ENCODE results near the gene DLG5.

Gene DLG5

DNA sequence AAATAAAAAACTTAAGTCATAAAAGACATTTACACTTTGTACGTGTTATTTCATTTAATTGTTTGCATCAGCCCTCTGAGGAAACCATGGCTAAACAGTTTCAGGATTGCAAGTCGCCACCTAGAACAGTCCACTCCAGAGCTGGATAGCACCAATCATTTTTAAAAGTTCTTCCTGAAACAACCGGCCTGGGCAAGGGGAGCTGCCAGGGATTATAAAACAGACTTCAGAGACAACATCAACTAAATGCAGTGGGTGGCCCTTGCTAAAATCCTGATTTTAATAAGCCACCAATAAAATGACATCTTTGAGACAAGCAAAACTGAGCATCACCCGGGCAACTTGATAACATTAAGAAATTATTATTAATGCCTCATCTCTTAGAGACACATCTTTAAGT is 13.5 kb downstream of the DLG5 start:
- TF ChIP-seq CTCF (IDR thresholded peaks at IDR 0.05; ENCODE audit: low read depth, low read length, missing control alignments): no peak

DNA sequence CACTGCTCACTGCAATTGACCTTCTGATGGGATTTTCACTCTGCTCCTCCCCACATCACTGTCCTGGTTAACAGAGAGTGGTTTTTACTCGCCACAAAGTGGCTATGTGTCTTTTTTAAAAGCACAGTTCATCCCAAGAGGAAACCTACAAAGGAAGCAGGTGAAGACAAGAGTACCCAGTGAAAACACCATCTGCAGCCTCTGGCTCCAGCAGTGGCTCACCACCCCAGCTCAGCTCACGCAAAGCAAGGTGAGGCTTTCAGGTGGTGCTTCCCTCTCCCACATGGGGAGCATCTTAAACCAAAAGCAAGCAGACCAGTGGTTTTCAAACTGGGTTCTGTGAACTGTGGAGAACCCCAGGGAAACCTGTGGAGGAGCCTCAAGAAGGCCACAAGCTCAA is 14.0 kb downstream of the DLG5 start:
- TF ChIP-seq CTCF (IDR thresholded peaks at IDR 0.05; ENCODE audit: low read depth, low read length, missing control alignments): no peak
- no peak for DNase-seq (ENCODE audit: low read depth)
- no peak overlapping the region for H3K4me3 ChIP-seq (ENCODE audit: low read depth, low read length)

More for the DNA sequence above, 13.5 kb downstream of the DLG5 start:
- no peak for DNase-seq (ENCODE audit: low read depth)
- H3K4me3 ChIP-seq (ENCODE audit: low read depth, low read length): no peak overlapping the region

DNA sequence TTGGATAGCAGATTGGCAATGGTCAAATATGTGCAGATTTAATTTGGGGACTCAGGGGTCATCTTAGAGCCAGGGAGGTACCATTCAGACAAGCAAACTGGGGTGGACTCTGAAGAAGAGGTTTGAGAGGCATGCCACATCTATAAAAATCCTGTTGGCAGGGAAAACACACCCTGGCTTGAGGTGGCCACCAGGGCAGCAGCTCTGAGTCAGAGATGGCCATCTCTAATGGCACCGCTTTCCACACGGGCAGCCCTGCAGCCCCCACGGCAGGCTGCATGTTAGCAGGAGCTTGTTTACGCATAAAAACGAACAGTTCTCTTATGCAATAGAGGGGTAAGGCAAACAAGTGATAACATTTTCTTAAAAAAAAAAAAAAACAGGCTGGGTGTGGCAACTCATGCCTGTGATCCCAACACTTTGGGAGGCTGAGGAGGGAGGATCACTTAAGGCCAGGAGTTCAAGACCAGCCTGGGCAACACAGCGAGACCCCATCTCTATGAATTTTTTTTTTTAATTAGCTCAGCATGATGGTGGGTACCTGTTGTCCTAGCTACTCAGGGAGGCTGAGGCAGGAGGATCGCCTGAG is 14.9 kb downstream of the DLG5 start:
- H3K4me3 ChIP-seq (ENCODE audit: low read depth, low read length): no peak overlapping the region
- DNase-seq (ENCODE audit: low read depth): no peak
- TF ChIP-seq CTCF (IDR thresholded peaks at IDR 0.05; ENCODE audit: low read depth, low read length, missing control alignments): no peak

DNA sequence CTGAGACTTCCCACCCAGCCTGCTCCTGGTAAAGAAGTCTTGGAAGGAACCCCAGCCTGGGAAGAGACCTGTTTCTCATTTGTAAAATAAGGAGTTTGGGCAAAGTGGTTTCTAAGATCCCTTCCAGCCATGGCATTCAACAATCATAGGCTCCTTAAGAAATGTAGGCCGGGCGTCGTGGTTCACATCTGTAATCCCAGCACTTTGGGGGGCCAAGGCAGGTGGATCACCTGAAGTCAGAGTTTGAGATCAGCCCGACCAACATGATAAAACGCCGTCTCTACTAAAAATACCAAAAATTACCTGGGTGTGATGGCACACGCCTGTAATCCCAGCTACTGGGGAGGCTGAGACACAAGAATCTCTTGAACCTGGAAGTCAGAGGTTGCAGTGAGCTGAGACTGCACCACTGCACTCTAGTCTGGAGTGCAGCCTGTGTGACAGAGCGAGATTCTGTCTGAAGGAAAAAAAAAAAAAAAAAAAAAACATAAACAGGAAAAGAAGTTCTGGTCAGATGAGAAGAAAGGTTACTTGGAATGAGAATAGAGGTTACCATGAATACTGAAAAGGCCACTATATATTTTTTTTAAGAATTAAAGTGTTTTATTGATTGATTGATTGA is 15.9 kb downstream of the DLG5 start:
- no peak for DNase-seq (ENCODE audit: low read depth)
- no peak overlapping the region for H3K4me3 ChIP-seq (ENCODE audit: low read depth, low read length)
- TF ChIP-seq CTCF (IDR thresholded peaks at IDR 0.05; ENCODE audit: low read depth, low read length, missing control alignments): no peak

GRCh38 chr10:77909749-77910375 is 16.7 kb downstream of the DLG5 start:
- TF ChIP-seq CTCF (IDR thresholded peaks at IDR 0.05; ENCODE audit: low read depth, low read length, missing control alignments): no peak
- no peak overlapping the region for H3K4me3 ChIP-seq (ENCODE audit: low read depth, low read length)

DNA sequence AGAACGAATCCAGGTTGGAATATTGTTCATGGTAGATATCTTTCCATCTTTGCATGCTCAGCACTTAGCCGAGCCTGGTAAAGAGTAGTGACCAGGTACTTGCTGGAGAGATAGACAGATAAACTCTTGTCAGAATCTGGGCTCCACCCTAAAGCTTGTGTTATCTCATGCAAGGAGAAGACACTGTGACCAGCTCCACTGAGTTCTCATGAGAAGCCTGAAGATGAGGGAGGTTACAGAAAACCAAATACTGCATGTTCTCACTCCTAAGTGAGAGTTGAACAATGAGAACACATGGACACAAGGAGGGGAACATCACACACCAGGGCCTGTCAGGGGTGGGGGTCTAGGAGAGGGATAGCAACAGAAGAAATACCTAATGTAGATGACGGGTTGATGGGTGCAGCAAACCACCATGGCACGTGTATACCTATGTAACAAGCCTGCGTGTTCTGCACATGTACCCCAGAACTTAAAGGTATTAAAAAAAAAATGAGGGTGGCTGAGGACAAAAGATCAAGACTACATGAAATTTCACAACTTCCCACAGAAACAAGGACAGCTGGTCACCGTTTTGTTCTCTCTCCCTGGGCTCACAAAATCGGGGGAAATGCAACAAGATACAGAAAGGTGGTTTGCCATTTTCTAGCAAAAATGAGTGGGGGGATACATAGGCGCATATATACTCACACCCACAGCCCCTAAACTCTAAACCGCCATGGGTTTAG is 17.4 kb downstream of the DLG5 start:
- no peak overlapping the region for H3K4me3 ChIP-seq (ENCODE audit: low read depth, low read length)
- no peak for DNase-seq (ENCODE audit: low read depth)
- TF ChIP-seq CTCF (IDR thresholded peaks at IDR 0.05; ENCODE audit: low read depth, low read length, missing control alignments): no peak

More at GRCh38 chr10:77909749-77910375, 16.7 kb downstream of the DLG5 start:
- no peak for DNase-seq (ENCODE audit: low read depth)
